ENCODE results near the gene WNT16.
"Not testable (repeated sequence)": the region's sequence is repeated elsewhere in the genome, so short reads cannot be mapped to it uniquely, and the experiment has no call there.

The WNT16 gene, protein sequence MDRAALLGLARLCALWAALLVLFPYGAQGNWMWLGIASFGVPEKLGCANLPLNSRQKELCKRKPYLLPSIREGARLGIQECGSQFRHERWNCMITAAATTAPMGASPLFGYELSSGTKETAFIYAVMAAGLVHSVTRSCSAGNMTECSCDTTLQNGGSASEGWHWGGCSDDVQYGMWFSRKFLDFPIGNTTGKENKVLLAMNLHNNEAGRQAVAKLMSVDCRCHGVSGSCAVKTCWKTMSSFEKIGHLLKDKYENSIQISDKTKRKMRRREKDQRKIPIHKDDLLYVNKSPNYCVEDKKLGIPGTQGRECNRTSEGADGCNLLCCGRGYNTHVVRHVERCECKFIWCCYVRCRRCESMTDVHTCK

DNA sequence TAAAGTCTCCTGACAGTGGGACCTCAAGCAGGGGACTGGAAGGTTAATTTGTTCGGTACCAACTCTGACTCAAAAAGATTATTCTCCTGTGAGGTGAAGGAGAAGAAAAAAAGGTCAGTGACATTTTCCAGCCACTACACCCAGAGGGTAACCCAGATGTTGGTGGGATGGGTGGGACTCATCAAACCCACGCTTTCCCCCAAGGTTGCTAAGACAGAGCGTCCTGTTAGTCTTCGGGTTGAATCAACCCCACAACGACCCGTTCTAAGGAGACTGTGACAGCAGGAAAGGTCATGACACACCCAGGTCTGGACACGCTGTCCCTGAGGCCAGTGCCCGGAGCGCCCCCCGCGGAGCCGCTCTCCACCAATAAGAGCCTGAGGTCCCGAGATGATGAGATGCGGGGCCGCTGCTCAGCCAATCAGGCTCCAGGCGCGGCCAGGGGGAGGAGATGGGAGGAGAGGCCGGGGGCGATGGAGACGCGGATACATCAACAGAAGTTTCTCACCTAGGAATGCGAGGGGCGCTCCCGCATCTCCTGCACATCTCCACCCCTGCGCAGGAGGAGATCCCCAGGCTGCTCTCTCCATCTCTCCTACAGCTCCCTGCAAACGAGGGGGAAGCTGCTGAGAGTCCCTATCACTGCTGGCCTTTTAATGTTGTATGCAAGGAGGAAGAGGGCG lies at the start of gene WNT16:
WNT16 (plus strand) TSS at position 493 of the 683 bp plus-strand sequence. CDS start 293 bp downstream, outside the sequence.
- no peak for DNase-seq (ENCODE audit: low read depth)

DNA sequence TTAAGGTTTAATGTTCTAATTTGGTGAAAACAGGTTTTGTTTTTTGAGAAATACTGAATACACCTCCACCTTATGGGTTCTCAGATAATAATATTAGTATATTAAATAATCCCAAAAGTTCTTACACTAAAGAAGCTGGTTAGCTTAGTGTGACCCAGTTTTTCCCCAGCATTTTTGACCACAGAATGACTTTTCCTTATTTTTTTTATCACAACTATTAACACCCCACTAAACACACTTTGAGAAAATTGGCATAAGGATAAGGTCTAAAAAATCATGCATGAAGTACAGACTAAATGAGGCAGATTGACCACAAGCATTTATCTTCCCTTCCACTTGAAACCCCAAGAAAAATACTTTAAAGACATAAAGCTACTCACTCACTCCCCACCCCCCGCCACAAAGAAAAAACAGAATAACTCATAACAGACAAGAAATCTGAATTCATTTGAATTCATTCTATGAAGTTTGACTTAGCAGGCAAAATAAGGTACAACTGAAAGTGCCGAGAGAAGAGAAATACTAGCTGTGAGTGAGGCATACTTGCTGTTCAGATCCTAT lies 49.7 kb upstream of the WNT16 start:
- no peak for DNase-seq (ENCODE audit: low read depth)

DNA sequence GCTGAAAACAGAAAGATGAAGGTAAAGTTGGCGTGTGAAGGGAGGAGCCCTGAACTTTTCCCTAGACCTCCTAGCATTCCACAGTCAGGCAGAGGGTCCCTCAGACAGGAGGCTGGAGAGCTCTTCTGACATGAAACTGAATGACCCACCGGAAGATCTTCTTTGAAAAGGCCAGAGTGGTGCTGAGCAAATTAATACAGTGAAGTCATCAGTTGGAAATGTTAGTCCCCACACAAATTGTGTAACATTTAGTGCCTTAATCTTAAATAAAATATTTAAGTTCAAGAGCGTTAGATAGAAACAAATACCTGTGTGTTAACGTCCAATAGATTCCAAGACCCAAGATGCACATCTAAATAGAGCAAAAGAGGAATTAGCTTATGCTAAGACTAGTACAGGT lies 49.0 kb upstream of the WNT16 start:
- DNase-seq (ENCODE audit: low read depth): no peak

DNA sequence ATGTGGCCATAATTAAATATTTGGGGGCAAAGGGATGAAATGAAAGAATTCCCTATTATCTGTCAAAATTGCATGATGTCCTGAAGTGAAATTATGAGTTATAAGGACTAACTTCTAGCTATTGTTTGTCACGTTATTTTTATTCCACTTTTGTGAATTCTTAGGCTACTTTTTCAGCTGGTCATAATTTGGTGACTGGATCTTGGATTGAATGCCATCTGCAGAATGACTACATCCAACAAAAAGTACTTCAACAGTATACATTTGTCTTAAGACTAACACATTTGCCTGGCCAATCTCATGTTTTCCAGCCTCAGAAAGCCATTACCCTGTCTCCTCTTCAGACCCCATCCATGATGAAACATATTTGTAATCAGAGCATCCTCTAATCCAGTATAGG lies 48.1 kb upstream of the WNT16 start:
- DNase-seq (ENCODE audit: low read depth): no peak

DNA sequence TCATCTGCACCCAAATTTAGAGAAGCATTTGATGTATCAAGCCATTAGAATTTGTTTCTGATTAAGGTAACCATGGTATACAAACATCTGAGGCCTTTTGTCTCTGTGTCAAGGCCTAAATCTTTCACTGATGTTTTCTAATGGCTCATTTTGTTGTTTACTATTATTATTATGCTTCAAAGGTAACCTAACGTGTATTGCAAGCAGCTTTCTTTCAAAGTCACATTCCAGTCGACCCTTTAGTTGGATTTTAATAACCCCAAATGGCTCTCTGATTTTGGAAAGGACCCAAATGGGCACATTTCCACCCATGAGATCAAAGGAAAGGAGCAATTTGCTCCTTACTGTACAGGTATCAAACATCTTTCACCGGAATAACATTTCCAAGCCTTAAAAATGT lies 46.7 kb upstream of the WNT16 start:
- no peak for DNase-seq (ENCODE audit: low read depth)

DNA sequence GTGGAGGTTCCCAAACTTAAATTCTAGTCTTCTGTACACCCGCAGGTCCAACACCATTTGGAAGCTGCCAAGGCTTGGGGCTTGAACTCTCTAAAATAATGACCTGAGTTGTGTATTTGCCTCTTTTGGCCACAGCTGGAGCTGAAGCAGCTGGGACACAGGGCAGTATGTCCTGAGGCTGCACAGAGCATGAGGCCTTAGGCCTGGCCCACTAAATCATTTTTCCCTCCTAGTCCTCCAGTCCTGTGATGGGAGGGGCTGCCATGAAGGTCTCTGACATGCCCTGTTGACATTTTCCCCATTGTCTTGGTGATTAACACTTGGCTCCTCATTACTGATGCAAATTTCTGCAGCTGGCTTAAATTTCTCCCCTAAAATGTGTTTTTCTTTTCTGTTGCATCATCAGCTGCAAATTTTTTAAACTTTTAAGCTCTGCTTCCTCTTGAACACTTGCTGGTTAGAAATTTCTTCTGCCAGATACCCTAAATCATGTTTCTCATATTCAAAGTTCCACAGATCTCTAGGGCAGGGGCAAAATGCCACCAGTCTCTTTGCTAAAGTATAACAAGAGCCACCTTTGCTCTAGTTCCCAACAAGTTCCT lies 43.6 kb upstream of the WNT16 start:
- no peak for DNase-seq (ENCODE audit: low read depth)

DNA sequence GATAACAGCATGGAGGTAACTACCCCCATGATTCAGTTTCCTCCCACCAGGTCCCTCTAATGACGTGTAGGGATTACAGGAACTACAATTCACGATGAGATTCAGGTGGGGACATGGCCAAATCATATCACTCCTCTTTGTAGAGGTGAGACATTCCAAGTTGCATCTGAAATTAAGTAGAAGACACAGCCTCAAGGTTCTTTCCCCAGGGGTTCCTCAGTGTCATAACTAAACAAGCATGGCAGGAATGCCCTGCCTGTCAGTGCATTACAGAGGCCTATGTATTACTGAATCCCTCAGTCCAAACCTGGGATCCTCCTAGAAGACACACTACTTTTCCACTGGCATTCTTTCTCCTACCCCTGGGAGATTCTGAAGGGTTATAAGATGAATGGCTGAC lies 42.6 kb upstream of the WNT16 start:
- DNase-seq (ENCODE audit: low read depth): no peak

DNA sequence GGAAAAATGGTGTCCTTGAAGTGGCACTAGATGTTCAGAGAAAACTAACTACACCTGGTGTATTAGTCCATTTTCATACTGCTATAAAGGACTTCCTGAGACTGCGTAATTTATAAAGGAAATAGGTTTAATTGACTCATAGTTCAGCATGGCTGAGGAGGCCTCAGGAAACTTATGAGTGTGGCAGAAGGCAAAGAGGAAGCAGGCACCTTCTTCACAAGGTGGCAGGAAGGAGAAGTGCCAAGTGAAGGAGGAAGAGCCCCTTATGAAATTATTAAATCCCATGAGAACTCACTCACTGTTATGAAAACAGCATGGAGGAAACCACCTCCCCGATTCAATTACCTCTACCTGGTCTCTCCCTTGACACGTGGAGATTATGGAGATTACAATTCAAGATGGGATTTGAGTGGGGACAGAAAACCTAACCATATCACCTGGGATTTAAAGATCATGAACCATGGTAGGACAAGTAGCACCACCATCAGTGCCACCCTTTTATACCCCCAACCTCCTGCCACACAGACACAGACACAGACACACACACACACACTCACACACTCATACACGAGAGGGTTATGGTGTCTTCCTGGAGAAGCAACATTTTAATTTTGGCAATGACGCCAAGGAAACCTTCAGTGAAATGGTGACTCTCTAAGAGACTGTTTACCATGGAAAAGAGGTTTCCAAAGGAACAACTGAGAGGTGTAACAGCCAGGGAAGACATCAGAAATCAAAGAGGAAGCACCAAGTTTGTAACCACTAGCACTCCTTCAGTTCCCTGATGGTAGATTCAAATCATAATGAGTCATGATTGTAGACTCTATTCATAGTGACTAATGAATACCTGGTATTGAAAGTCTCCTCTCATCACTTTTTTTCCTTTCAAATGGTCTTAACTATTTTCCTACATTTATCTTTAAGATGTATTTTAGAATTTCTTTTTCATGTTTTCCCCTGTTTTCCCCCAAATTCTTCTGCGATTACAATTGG lies 41.8 kb upstream of the WNT16 start:
- DNase-seq (ENCODE audit: low read depth): no peak

DNA sequence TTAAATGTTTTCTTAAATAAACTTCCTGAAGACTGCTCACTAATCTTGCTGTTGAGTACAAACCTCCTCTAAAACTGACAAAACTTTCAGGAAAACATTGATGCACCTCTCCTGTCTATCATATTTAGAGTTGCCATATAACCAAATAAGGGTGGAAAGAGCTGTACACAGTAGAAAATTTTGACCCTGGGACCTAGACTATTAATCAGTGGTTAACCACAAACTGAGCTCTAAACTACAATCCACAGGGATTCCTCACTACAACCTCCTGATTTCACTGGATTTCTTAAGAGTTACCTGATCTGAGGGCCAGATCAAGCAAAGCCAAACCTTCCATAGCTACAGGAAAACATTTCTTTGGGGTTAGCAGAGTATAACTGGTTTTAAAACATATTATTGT lies 39.9 kb upstream of the WNT16 start:
- no peak for DNase-seq (ENCODE audit: low read depth)

DNA sequence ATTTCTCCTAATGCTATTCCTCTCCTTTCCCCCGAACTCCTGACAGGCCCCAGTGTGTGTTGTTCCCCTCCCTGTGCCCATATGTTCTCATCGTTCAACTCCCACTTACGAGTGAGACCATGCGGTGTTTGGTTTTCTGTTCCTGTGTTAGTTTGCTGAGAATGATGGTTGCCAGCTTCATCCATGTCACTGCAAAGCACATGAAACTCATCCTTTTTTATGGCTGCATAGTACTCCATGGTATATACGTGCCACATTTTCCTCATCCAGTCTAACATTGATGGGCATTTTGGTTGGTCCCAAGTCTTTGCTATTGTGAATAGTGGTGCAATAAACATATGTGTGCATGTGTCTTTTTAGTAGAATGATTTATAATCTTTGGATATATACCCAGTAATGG lies 38.9 kb upstream of the WNT16 start:
- DNase-seq (ENCODE audit: low read depth): not testable (repeated sequence)

DNA sequence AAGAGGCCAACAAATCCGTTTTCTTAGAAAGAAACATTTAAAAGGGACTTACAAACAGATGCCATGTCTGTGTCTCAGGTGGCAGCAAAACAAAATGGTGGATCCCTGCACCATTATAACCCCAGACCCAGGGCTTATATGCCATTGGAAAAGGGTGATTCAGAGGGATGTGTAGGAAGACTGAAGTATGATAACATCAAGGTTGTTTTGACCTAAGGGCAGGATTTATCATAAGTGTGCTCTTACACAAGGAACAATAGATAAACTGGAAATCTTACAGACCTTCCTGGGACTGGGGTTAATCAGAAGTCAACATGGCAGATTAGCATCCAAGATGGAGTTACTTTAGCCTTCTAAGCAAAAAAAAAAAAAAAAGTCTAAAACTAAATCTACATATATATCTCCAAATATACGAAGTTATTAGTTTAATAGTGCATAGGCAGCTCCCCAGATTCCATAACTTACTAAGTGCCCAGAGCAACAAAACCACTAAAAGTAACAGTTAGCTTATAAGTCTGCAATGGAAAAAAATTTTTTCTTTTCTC lies 34.3 kb upstream of the WNT16 start:
- DNase-seq (ENCODE audit: low read depth): no peak

DNA sequence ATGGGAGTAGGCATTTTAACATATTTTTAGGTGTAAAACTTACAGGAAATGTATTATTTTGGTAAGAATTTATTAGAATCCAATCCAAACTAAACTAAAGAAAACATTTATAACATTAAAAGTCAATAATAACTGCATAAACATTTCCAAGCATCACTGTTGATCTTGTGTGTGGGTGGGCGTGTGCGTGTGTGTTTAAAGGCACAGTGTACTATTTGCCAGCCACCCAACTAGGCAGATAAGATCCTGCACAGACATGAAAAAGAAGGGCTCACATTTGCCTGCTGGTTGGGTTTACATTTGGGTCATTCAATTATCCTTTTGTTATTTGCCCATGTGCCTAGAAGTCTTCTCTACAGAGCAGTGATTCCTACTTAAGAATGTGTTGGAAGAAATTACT lies 31.0 kb upstream of the WNT16 start:
- no peak for DNase-seq (ENCODE audit: low read depth)

DNA sequence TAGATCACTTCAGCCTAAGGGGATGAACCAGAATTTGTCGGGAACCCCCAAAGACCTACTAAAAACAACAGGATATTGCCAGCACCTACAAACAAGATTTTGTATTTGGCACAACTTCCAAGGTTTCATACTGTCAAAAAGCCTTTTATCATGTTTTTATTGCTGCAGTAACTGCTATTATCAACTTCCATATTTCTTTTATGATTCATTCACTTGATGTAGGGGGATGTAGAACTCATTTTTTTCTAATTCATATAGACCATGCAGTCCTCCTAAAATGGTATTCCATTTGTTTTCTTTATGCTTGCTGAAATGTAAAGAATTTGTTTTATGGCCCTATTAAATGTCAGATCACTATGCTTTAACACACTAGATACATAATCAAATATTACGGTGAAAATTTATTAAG lies 30.0 kb upstream of the WNT16 start:
- no peak for DNase-seq (ENCODE audit: low read depth)

DNA sequence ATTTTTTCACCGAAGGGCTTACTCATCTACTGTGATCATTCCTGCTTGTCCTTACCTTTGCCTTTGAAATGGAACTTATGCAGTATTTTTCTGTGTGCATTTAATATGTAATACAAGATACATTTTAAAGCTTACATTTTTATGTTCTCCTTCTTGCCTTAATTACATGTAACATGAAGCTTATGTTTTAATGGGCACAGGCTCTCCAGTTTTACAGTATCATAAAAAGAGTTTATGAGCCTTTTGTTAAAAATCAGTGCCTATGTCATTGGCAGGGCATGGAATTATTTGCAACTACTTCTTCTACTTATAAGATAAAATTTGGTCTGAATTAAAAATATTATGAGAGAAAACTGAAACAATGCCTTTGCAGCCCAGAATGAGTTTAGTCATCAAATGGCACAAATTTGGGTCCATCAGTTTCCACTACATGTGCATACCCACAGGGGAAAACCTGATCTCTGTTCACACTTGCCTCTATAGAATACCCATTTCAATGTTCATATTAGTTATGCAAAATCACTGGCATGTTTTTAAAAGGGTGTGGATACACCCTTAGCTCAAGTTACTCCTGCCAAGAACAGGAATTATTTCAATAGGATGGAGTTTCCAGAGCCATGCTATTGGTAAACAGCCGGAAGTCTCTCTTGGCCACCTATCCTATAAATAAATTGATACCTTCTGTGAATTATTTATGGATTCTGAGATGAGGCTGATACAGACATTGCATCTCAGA lies 27.9 kb upstream of the WNT16 start:
- no peak for DNase-seq (ENCODE audit: low read depth)

DNA sequence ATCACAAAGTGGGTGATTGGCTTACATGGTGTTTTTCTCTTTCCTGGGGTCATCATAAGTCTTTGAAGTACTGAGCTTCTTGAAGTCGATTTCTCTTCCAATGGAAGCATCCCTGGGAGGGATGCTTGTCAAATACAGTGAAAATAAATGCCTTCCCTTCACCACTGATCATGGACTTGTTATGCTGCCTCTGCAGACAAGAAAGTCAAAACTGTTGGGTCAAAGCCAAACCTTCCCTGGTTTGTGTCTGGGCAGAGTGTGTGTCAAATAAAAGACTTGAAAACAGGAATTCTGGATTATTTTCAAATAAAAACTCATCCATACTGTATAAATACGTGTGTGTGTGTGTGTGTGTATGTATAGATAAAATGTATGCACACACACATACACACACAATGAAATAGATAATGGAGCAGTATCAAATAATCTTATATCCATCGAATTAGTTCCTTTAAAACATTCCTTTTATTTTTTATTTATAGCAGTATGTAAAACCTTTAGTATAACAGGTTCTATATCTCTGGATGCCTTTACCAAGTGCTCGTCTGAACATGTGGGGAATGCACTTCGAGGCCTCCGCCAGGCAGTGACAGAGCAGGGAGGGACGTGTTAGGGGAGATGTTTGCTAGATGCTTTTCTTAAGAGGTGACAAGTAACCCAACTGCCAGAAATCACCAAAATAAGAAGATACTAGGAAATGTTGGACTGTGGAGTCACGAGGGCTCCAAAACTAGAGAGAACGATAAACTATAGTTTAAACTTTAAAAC lies 27.2 kb upstream of the WNT16 start:
- DNase-seq (ENCODE audit: low read depth): no peak

DNA sequence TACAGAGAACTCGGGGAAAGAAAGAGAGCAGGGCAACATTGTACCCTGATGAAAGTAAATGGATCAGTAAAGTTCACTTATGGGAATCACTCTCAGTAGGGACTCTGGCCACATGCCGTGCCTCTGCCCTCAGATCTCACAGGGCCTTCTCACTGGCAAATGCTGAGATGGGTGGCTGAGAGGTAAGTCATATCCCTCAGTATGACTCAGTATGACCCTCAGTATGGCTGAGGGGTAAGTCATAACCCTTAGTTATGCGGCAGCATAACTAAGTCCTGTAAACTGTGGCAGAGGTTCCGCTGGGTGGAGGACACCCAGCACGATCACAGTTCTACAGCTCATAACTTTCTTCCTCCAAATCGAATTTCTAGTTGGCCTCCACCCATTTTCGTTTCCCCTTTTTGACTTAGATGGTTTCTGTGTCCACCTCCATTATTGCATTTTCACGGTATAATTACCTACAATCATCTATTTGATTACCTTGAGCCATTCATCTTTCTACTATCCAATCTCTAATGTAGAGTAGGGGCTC lies 26.5 kb upstream of the WNT16 start:
- DNase-seq (ENCODE audit: low read depth): no peak

DNA sequence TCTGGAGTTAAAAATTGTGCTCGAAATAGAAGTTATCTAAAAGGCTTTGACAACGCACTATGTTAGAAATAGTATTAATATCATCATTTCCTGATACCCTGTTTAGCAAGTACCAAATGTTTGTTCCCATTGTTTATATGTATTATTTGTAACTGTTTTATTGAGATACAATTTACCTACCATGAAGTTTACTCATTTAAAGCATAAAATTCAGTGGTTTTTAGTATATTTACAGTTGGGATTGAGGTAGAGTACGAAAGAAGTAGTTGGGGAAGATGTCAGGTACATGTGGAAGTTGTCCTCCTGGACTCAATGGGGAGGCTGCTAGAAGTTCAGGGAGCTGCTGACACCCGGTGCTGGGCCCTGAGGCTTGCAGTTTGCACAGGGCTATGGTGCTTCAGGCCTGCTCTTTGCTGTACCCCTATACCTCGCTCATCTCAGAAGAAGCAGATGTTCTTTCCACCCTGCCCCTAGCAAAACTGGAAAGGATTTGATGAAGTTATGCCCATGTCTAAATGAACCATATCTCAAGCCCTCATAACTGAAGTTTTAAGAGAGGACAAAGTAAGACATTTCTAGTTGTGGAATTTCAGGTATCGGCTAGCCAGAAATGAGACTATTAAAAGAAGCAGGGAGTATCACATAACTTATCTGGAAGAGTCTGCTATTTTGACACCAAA lies 25.2 kb upstream of the WNT16 start:
- DNase-seq (ENCODE audit: low read depth): no peak

DNA sequence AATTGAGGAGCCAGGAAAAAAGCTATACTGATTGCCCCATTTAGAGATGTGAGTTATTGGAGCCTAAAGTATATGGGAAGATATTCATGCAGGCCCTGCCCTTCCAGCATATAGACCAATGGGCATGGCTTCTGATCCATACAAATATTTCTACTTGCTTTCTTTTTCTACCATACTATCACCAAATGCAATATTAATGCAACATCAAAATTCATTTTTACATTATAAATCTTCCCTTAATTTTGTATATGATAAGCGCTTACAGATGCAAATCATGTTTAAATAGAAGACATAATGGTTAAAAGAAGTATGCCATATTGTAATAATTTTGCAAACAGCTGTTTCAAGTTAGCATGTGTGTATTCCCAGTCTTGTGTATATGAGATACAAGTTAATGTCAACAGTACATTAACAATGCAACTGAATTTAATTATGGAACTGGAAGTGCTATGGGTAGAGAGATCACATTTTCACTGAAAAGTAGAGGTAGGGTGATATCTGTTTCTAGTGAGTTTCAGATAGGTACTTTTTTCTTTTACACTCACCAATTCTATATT lies 24.6 kb upstream of the WNT16 start:
- DNase-seq (ENCODE audit: low read depth): no peak

DNA sequence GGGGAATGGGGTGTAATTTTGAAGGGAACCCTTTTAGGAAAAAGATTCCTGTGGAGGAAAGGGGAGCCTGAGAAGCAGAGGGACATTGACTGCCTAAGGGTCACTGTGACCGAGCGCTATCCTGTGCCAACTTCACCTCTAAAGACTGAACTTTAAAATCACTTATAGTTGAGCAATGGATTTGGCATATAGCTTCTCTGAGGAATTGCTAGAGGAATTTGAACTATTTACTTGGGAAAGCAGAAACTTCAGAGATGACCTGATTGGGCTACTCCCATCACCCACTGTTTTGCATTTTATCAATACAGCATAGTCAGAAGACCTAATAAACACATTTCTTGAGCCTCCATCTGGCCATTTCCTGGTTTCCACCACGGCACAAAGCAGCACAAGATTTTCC lies 23.7 kb upstream of the WNT16 start:
- DNase-seq (ENCODE audit: low read depth): no peak

Measured in stimulated activated CD8-positive, alpha-beta memory T cell treated with anti-CD3 and anti-CD28 coated beads, Interleukin-12 subunit alpha, Interleukin-12 subunit beta, amount 100 ng/mL, for 1 hour (primary cell).